ENCODE data around the gene SPOP.
"Not testable (repeated sequence)": the region's sequence is repeated elsewhere in the genome, so short reads cannot be mapped to it uniquely, and the experiment has no call there.

Gene SPOP

GRCh38 chr17:49571764-49572163 lies 106.1 kb downstream of the SPOP start:
- no peak for DNase-seq (ENCODE audit: low read depth)

- no peak for DNase-seq (ENCODE audit: low read depth)
Measured at GRCh38 chr17:49571283-49571682, 106.6 kb downstream of the SPOP start.

- no peak for DNase-seq (ENCODE audit: low read depth)
Measured at GRCh38 chr17:49570540-49571242, 107.2 kb downstream of the SPOP start.

- DNase-seq (ENCODE audit: low read depth): not testable (repeated sequence)
Measured at GRCh38 chr17:49568695-49569047, 109.2 kb downstream of the SPOP start.

- DNase-seq (ENCODE audit: low read depth): peak; percentile 79
Measured at GRCh38 chr17:49567871-49568694, 109.8 kb downstream of the SPOP start.

GRCh38 chr17:49567104-49567521 lies 110.8 kb downstream of the SPOP start:
- no peak for DNase-seq (ENCODE audit: low read depth)

- no peak for DNase-seq (ENCODE audit: low read depth)
Measured at GRCh38 chr17:49566668-49567071, 111.2 kb downstream of the SPOP start.

GRCh38 chr17:49565948-49566491 lies 111.9 kb downstream of the SPOP start:
- no peak for DNase-seq (ENCODE audit: low read depth)

GRCh38 chr17:49564638-49565037 lies 113.3 kb downstream of the SPOP start:
- no peak for DNase-seq (ENCODE audit: low read depth)

- DNase-seq (ENCODE audit: low read depth): no peak
Measured at GRCh38 chr17:49557312-49558024, 120.4 kb downstream of the SPOP start.

GRCh38 chr17:49556223-49556943 lies 121.5 kb downstream of the SPOP start:
- DNase-seq (ENCODE audit: low read depth): peak; percentile 72

- DNase-seq (ENCODE audit: low read depth): no peak
Measured at GRCh38 chr17:49555495-49556222, 122.2 kb downstream of the SPOP start.

GRCh38 chr17:49554694-49555494 lies 123.0 kb downstream of the SPOP start:
- no peak for DNase-seq (ENCODE audit: low read depth)

- no peak for DNase-seq (ENCODE audit: low read depth)
Measured at GRCh38 chr17:49553676-49554335, 124.1 kb downstream of the SPOP start.

GRCh38 chr17:49552070-49552751 lies 125.7 kb downstream of the SPOP start:
- DNase-seq (ENCODE audit: low read depth): no peak

- no peak for DNase-seq (ENCODE audit: low read depth)
Measured at GRCh38 chr17:49551221-49552069, 126.5 kb downstream of the SPOP start.

- DNase-seq (ENCODE audit: low read depth): not testable (repeated sequence)
Measured at GRCh38 chr17:49550764-49551163, 127.1 kb downstream of the SPOP start.
